ENCODE measurements around the gene CNGB1.

- TF ChIP-seq, protein P1, sequence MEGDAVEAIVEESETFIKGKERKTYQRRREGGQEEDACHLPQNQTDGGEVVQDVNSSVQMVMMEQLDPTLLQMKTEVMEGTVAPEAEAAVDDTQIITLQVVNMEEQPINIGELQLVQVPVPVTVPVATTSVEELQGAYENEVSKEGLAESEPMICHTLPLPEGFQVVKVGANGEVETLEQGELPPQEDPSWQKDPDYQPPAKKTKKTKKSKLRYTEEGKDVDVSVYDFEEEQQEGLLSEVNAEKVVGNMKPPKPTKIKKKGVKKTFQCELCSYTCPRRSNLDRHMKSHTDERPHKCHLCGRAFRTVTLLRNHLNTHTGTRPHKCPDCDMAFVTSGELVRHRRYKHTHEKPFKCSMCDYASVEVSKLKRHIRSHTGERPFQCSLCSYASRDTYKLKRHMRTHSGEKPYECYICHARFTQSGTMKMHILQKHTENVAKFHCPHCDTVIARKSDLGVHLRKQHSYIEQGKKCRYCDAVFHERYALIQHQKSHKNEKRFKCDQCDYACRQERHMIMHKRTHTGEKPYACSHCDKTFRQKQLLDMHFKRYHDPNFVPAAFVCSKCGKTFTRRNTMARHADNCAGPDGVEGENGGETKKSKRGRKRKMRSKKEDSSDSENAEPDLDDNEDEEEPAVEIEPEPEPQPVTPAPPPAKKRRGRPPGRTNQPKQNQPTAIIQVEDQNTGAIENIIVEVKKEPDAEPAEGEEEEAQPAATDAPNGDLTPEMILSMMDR (IDR thresholded peaks at IDR 0.05 in 8 of 11, conservative IDR thresholded peaks at IDR 0.05 in 3 of 11), result no peak
- no peak for TF ChIP-seq POLR2A (IDR thresholded peaks at IDR 0.05)
Measured at GRCh38 chr16:57959121-57959520, 11.8 kb downstream of the CNGB1 start.
